Fibroblast of villous mesenchyme (primary cell): ENCODE results near the gene RDH14. TPM values are rescaled to one million over a fixed set of nuclear protein-coding genes. Genes with fewer than 3 reads are reported as not detected.

Source experiments
- DNase-seq: peaks from one replicate; pipeline ENCODE4 v3.0.0-alpha.2; 2010; ENCODE audit warnings: low read depth
- H3K4me3 ChIP-seq: 2 replicates; pipeline ENCODE4 v1.5.1; 2011; ENCODE audit warnings: low read depth, mild to moderate bottlenecking, low read length
- total RNA-seq: library from RNA; depleted of rRNA; stranded (reverse); fragments of >200 nt; gene quantifications from 2 replicates; pipeline ENCODE4 v1.2.3, GENCODE V29; 2012
- TF ChIP-seq, protein P1 (sequence below): IDR thresholded peaks from 2 replicates; pipeline ENCODE4 v1.5.1; 2012; ENCODE audit warnings: low read depth, mild to moderate bottlenecking, low read length; ENCODE audit not compliant: insufficient read depth

Gene RDH14
- total RNA-seq, 1 donor = 17.7 TPM

DNA sequence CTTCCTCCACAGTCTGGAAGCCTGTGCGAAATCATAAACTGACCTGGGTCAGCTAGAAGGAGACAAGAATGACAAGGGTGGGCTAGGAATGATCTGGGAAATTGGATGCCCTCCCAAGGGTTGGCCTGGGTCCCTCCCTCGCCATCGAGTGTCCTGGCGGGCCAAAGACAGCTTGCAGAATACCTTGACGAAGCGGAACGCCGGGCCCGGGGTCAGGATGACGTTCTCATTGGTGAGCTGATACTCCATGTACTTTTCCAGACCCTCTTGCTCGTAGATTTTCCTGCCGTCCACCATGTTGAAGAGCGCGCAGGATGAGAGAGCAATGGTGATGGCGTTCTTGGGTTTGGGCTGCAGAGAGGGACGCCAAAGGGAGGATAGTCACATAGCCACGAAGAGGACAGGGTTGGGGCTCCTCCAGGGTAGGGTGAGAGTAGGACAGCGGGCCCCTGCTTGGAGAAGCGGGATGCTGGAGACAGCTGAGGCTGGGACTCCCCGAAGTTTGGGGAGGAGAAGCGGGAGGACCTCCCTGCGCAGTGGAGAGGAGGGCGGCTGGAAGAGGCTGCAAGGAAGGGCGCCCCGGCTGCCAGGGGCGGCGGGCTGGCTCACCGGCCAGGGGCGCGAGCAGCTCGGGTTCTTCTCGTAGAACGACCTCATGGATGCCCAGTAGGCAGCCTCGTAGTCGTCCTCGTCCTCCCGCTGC lies 23.6 kb upstream of the RDH14 start:
- H3K4me3 ChIP-seq = no peak overlapping the region
- TF ChIP-seq, protein P1, sequence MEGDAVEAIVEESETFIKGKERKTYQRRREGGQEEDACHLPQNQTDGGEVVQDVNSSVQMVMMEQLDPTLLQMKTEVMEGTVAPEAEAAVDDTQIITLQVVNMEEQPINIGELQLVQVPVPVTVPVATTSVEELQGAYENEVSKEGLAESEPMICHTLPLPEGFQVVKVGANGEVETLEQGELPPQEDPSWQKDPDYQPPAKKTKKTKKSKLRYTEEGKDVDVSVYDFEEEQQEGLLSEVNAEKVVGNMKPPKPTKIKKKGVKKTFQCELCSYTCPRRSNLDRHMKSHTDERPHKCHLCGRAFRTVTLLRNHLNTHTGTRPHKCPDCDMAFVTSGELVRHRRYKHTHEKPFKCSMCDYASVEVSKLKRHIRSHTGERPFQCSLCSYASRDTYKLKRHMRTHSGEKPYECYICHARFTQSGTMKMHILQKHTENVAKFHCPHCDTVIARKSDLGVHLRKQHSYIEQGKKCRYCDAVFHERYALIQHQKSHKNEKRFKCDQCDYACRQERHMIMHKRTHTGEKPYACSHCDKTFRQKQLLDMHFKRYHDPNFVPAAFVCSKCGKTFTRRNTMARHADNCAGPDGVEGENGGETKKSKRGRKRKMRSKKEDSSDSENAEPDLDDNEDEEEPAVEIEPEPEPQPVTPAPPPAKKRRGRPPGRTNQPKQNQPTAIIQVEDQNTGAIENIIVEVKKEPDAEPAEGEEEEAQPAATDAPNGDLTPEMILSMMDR = no peak
- DNase-seq = no peak

DNA sequence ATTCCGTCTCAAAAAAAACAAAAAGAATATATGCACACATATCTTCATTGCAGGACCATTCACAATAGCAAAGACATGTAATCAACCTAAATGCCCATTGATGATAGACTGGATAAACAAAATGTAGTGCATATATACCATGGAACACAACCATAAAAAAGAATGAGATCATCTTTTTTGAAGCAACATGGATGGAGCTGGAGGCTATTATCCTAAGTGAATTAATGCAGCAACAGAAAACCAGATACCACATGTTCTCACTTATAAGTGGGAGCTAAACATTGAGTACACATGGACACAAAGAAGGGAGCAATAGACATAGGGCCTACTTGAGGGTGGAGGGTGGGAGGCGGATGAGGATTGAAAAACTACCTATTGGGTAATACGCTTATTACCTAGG lies 20.2 kb upstream of the RDH14 start:
- DNase-seq = no peak
- TF ChIP-seq, protein P1 = no peak
- H3K4me3 ChIP-seq = no peak overlapping the region

DNA sequence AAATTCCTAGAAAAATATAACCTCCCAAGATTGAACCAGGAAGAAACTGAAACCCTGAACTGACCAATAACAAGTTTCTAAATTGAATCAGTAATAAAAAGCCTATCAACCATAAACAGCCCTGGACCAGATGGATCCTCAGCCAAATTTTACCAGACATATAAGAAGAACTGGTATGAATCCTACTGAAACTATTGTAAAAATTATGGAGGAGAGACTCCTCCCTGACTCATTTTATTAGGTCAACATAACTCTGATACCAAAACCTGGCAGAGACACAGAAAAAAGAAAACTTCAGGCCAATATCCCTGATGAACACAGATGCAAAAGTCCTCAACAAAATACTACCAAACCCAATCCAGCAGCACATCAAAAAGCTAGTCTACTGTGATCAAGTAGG lies 17.6 kb upstream of the RDH14 start:
- TF ChIP-seq, protein P1 = no peak
- DNase-seq = no peak
- no peak overlapping the region for H3K4me3 ChIP-seq

DNA sequence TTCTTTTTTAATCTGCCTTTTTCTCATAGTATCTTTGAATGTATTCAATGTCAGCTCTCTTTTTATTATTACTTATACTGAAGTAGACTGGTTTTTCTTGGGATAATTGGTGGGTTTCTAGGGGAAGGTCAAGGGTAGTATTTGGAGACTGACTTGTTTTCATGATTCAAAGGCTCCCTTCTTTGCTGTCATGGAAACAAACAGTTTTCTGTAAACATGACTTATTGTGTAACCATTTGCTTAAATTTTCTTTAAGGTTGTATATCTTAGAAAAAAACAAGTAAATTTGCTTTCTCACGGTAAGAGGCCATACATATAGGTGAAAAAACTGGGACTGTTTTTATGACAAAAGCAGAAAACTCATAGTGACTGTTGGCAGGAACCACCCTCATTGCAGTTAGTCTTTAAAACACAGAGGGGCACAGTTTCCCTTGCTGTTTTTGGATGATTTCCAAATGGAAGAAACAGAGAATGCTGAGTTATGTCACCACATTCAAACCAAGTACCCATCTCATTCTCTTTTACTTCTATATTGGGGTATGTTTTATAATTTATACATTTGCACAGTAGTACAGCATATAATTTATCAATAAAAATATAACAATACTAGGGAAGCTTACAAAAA lies 5.8 kb upstream of the RDH14 start:
- TF ChIP-seq, protein P1 = no peak
- DNase-seq = peak; percentile 71
- no peak overlapping the region for H3K4me3 ChIP-seq

DNA sequence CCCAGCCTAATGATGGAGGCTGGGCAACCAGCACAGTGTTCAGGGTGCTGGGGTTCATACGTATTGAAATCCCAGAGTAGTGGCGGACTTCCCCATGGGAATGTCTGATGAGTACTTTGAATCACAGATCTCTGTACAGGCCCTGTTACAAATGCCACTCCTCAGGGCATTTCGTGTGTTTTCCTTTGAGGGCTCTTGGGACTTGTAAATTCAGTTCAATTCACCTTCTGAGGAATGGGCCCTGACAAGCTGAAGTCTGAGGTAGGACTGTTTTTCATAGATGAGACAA lies 288 bp upstream of the RDH14 start:
- TF ChIP-seq, protein P1 = no peak
- no peak for DNase-seq
- peak overlapping the region; percentile 83 for H3K4me3 ChIP-seq

DNA sequence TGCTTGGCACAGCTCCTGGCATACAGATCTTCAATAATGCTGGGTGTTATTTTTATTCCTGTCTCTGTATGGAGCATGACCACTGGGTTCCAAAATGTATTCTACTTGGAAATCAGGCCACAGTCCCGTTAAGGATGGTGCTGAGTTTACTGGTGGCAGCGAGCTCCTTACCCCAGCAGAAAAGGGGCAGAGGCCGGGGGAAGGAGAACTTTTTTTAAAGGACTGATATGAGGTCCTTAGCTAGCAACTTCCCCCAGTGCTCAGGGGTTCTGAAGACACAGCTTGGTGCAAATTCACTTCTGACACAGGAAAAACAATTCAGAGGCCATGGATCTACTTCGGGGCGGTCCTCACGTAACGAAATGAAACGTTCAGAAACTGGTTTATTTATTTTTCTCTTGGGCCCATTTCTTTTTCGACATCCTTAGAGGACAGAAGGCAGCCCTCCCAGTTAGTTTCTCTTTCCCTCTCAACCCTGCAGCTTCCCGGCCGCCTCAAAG lies 872 bp downstream of the RDH14 start:
- H3K4me3 ChIP-seq = peak overlapping the region; percentile 83
- DNase-seq = peak; percentile 70
- TF ChIP-seq, protein P1 = no peak

DNA sequence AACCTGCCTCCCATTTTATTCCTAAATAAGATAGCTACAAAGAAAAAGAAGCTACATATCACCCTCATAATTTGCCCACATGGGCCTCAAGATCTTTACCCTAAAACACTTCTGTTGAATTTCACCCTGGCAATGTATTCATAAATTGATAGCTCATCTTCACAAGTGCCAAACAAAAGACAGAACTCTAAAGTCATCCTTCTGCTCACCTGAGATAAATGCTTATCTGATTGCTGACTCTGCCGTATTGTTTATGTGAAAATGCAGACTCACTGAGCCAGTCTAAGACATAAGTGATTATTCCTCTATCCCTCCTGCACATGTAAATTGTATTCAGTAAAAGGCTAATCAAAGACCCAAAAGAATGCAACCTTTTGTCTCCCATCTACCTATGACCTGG lies 2.0 kb downstream of the RDH14 start:
- DNase-seq = no peak
- no peak overlapping the region for H3K4me3 ChIP-seq
- TF ChIP-seq, protein P1 = no peak
